Stomach (tissue), 4 donors: ENCODE results near the gene IGDCC3.

Experiments
- CTCF ChIP-seq, 7 experiments: fragments of 450-650 bp in 4 of 7; fragments of 200-600 bp in 3 of 7; sonication (generic) in 3 of 7; IDR thresholded peaks; one replicate each; pipeline ENCODE4 v1.5.1; 2016 to 2019; ENCODE audit warnings: antibody characterized with exemption in 7 of 7, control low read depth in 2 of 7, mild to moderate bottlenecking in 1 of 7
- POLR2A ChIP-seq, 4 donors: fragments of 450-650 bp; IDR thresholded peaks; one replicate each; pipeline ENCODE4 v1.6.1; 2016; ENCODE audit warnings: antibody characterized with exemption in 4 of 4, control low read depth in 2 of 4, mild to moderate bottlenecking in 1 of 4, moderate library complexity in 1 of 4
- POLR2AphosphoS5 ChIP-seq, 3 donors: sonication (generic); formaldehyde crosslinking; IDR thresholded peaks; one replicate each; pipeline ENCODE4 v1.6.1; 2016; ENCODE audit warnings: antibody characterized with exemption in 3 of 3

- TF ChIP-seq CTCF (IDR thresholded peaks at IDR 0.05): no peak
- TF ChIP-seq POLR2AphosphoS5 (IDR thresholded peaks at IDR 0.05): no peak
- TF ChIP-seq POLR2A (IDR thresholded peaks at IDR 0.05): no peak
These were observed 6.9 kb downstream of the IGDCC3 start for GRCh38 chr15:65370885-65371284.
